ENCODE results near the gene GDF3. TPM values are rescaled to one million over a fixed set of nuclear protein-coding genes. Genes with fewer than 3 reads are reported as not detected.

GDF3 gene
- total and polyA plus RNA-seq, 5 donors from 2014 or later: not detected

GRCh38 chr12:7712841-7713442, 17.4 kb upstream of the GDF3 start:
- Mint-ChIP-seq H3K36me3 (no peaks in the 10 kb centered on the region), H3K27me3 (peaks cover 4% of the 10 kb centered on the region), H3K9me3 (peaks cover 0 to 3% (median 0%) of the 10 kb centered on the region in 7 donors), H3K27ac (no peak overlapping the region), H3K4me3 (no peak overlapping the region), H3K4me1 (no peaks in the 10 kb centered on the region)
- DNase-seq: no peak
- Histone ChIP-seq H3K27me3 (ENCODE audit: control insufficient read depth, insufficient read depth, low read length) (no peaks in the 10 kb centered on the region), H3K4me1 (ENCODE audit: control insufficient read depth, insufficient read depth, low read length, poor library complexity, severe bottlenecking) (no peaks in the 10 kb centered on the region), H3K4me3 (ENCODE audit: low read depth, low read length) (no peak overlapping the region), H3K9me3 (ENCODE audit: control insufficient read depth in 2 of 2, low read length in 2 of 2) (no peaks in the 10 kb centered on the region), H3K27ac (ENCODE audit: insufficient read depth, low read length, poor library complexity, severe bottlenecking) (no peak overlapping the region), H3K36me3 (ENCODE audit: control insufficient read depth, insufficient read depth, low read length) (no peaks in the 10 kb centered on the region)
- no peak for ATAC-seq (ENCODE audit: low read depth in 2 of 2)

GRCh38 chr12:7711133-7711532, 15.6 kb upstream of the GDF3 start, which contains the start of gene DPPA3:
DPPA3 (plus strand) TSS chr12:7711433; CDS start chr12:7711571, 138 bp downstream.
- H3K4me1 Mint-ChIP-seq: no peaks in the 10 kb centered on the region
- no peaks in the 10 kb centered on the region for H3K36me3 Mint-ChIP-seq
- peak within 1 kb of the TSS in 1 of 3 donors; percentile 56 for H3K27ac Mint-ChIP-seq
- Histone ChIP-seq H3K27me3 (ENCODE audit: control insufficient read depth, insufficient read depth, low read length) (no peaks in the 10 kb centered on the region), H3K9me3 (ENCODE audit: control insufficient read depth in 2 of 2, low read length in 2 of 2) (no peaks in the 10 kb centered on the region), H3K36me3 (ENCODE audit: control insufficient read depth, insufficient read depth, low read length) (no peaks in the 10 kb centered on the region), H3K4me1 (ENCODE audit: control insufficient read depth, insufficient read depth, low read length, poor library complexity, severe bottlenecking) (no peaks in the 10 kb centered on the region), H3K27ac (ENCODE audit: insufficient read depth, low read length, poor library complexity, severe bottlenecking) (no peak within 1 kb of the TSS), H3K4me3 (ENCODE audit: low read depth, low read length) (no peak within 1 kb of the TSS)
- H3K27me3 Mint-ChIP-seq: peaks cover 4% of the 10 kb centered on the region
- DNase-seq (no peak), ATAC-seq (ENCODE audit: low read depth in 2 of 2) (no peak)
- peaks cover 0 to 3% (median 0%) of the 10 kb centered on the region in 7 donors for H3K9me3 Mint-ChIP-seq
- no peak within 1 kb of the TSS for H3K4me3 Mint-ChIP-seq

- H3K4me3 Mint-ChIP-seq: no peak overlapping the region
- H3K27ac Mint-ChIP-seq: peak overlapping the region in 1 of 3 donors; percentile 14
- Histone ChIP-seq H3K4me3 (ENCODE audit: low read depth, low read length) (no peak overlapping the region), H3K27ac (ENCODE audit: insufficient read depth, low read length, poor library complexity, severe bottlenecking) (no peak overlapping the region), H3K27me3 (ENCODE audit: control insufficient read depth, insufficient read depth, low read length) (no peaks in the 10 kb centered on the region), H3K9me3 (ENCODE audit: control insufficient read depth in 2 of 2, low read length in 2 of 2) (no peaks in the 10 kb centered on the region), H3K36me3 (ENCODE audit: control insufficient read depth, insufficient read depth, low read length) (no peaks in the 10 kb centered on the region), H3K4me1 (ENCODE audit: control insufficient read depth, insufficient read depth, low read length, poor library complexity, severe bottlenecking) (no peaks in the 10 kb centered on the region)
- no peak for DNase-seq
- no peaks in the 10 kb centered on the region for H3K36me3 Mint-ChIP-seq
- no peak for ATAC-seq (ENCODE audit: low read depth in 2 of 2)
- H3K27me3 Mint-ChIP-seq: peaks cover 1% of the 10 kb centered on the region
- peaks cover 0 to 3% (median 0%) of the 10 kb centered on the region in 7 donors for H3K9me3 Mint-ChIP-seq
- no peaks in the 10 kb centered on the region for H3K4me1 Mint-ChIP-seq
Measured at GRCh38 chr12:7709969-7710675, 14.5 kb upstream of the GDF3 start.

DNA sequence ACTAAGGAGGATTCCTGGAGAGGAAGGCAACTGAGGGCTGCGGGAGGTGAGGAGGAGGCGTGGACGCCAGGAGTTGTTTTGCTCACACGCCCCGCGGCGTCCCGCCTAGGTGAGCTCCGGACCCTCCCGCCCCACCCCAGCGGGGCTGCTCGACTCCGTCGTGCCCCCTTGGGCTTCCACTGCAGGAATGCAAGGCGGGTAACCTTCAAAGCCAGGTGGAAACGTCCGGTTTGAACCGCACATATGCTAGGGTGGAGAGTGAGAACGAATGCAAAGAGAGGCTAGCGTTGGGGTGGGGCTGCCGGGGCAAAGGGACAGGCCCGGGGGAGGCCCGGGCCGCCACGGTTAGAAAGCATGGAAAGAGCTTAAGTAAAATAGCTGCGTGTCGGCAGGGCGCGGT, 10.3 kb upstream of the GDF3 start:
- no peak for DNase-seq

GRCh38 chr12:7695237-7695560, 376 bp downstream of the GDF3 start:
- no peak overlapping the region for H3K27ac Mint-ChIP-seq
- DNase-seq (no peak), ATAC-seq (ENCODE audit: low read depth in 2 of 2) (no peak)
- Histone ChIP-seq H3K9me3 (ENCODE audit: control insufficient read depth in 2 of 2, low read length in 2 of 2) (no peaks in the 10 kb centered on the region), H3K4me1 (ENCODE audit: control insufficient read depth, insufficient read depth, low read length, poor library complexity, severe bottlenecking) (no peaks in the 10 kb centered on the region), H3K27me3 (ENCODE audit: control insufficient read depth, insufficient read depth, low read length) (no peaks in the 10 kb centered on the region), H3K27ac (ENCODE audit: insufficient read depth, low read length, poor library complexity, severe bottlenecking) (no peak overlapping the region), H3K36me3 (ENCODE audit: control insufficient read depth, insufficient read depth, low read length) (no peaks in the 10 kb centered on the region), H3K4me3 (ENCODE audit: low read depth, low read length) (no peak overlapping the region)
- no peaks in the 10 kb centered on the region for H3K36me3 Mint-ChIP-seq
- peak overlapping the region in 1 of 4 donors; percentile 38 for H3K4me3 Mint-ChIP-seq
- peaks cover 17% of the 10 kb centered on the region for H3K27me3 Mint-ChIP-seq
- H3K4me1 Mint-ChIP-seq: peaks cover 0 to 8% (median 0%) of the 10 kb centered on the region in 4 donors
- peaks cover 0 to 2% (median 0%) of the 10 kb centered on the region in 7 donors for H3K9me3 Mint-ChIP-seq

More for the DNA sequence above, 10.3 kb upstream of the GDF3 start:
- Histone ChIP-seq H3K4me3 (ENCODE audit: low read depth, low read length) (no peak overlapping the region), H3K27ac (ENCODE audit: insufficient read depth, low read length, poor library complexity, severe bottlenecking) (no peak overlapping the region), H3K4me1 (ENCODE audit: control insufficient read depth, insufficient read depth, low read length, poor library complexity, severe bottlenecking) (no peaks in the 10 kb centered on the region), H3K27me3 (ENCODE audit: control insufficient read depth, insufficient read depth, low read length) (no peaks in the 10 kb centered on the region), H3K9me3 (ENCODE audit: control insufficient read depth in 2 of 2, low read length in 2 of 2) (no peaks in the 10 kb centered on the region), H3K36me3 (ENCODE audit: control insufficient read depth, insufficient read depth, low read length) (no peaks in the 10 kb centered on the region)
- no peak for ATAC-seq (ENCODE audit: low read depth in 2 of 2)
- Mint-ChIP-seq H3K27ac (no peak overlapping the region), H3K27me3 (no peaks in the 10 kb centered on the region), H3K36me3 (no peaks in the 10 kb centered on the region), H3K4me3 (no peak overlapping the region), H3K9me3 (no peaks in the 10 kb centered on the region), H3K4me1 (no peaks in the 10 kb centered on the region)

- H3K36me3 Mint-ChIP-seq: no peaks in the 10 kb centered on the region
- Histone ChIP-seq H3K4me3 (ENCODE audit: low read depth, low read length) (no peak overlapping the region), H3K4me1 (ENCODE audit: control insufficient read depth, insufficient read depth, low read length, poor library complexity, severe bottlenecking) (no peaks in the 10 kb centered on the region), H3K27me3 (ENCODE audit: control insufficient read depth, insufficient read depth, low read length) (no peaks in the 10 kb centered on the region), H3K36me3 (ENCODE audit: control insufficient read depth, insufficient read depth, low read length) (no peaks in the 10 kb centered on the region), H3K27ac (ENCODE audit: insufficient read depth, low read length, poor library complexity, severe bottlenecking) (no peak overlapping the region), H3K9me3 (ENCODE audit: control insufficient read depth in 2 of 2, low read length in 2 of 2) (no peaks in the 10 kb centered on the region)
- H3K27me3 Mint-ChIP-seq: peaks cover 17% of the 10 kb centered on the region
- no peak for DNase-seq
- H3K4me3 Mint-ChIP-seq: no peak overlapping the region
- no peak for ATAC-seq (ENCODE audit: low read depth in 2 of 2)
- peaks cover 0 to 2% (median 0%) of the 10 kb centered on the region in 7 donors for H3K9me3 Mint-ChIP-seq
- H3K27ac Mint-ChIP-seq: no peak overlapping the region
- peaks cover 0 to 8% (median 0%) of the 10 kb centered on the region in 4 donors for H3K4me1 Mint-ChIP-seq
Measured at GRCh38 chr12:7694556-7695236, 879 bp downstream of the GDF3 start.

DNA sequence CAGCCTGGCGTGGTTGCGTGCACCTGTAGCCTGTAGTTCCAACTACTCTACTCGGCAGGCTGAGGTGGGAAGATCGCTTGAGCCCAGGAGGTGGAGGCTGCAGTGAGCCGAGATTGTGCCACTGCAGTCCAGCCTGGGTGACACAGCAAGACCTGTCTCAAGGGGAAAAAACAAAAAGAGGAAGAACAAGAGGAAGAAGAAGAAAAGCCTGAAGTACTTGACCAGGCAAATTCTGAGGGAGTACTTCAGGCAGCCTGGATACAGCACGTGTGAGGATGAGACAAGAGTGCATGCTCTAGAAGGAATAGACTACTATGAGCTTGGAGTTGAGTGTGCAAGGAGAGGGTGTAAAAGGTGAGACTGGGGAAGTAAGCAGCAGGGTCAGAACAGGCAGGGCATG, 1.8 kb downstream of the GDF3 start:
- H3K9me3 Mint-ChIP-seq: peaks cover 0 to 2% (median 0%) of the 10 kb centered on the region in 7 donors
- no peaks in the 10 kb centered on the region for H3K36me3 Mint-ChIP-seq
- H3K36me3 ChIP-seq (ENCODE audit: control insufficient read depth, insufficient read depth, low read length): no peaks in the 10 kb centered on the region
- H3K27me3 Mint-ChIP-seq: peaks cover 17% of the 10 kb centered on the region
- H3K27me3 ChIP-seq (ENCODE audit: control insufficient read depth, insufficient read depth, low read length): no peaks in the 10 kb centered on the region
- no peak overlapping the region for H3K27ac ChIP-seq (ENCODE audit: insufficient read depth, low read length, poor library complexity, severe bottlenecking)
- no peaks in the 10 kb centered on the region for H3K4me1 ChIP-seq (ENCODE audit: control insufficient read depth, insufficient read depth, low read length, poor library complexity, severe bottlenecking)
- H3K4me3 ChIP-seq (ENCODE audit: low read depth, low read length): no peak overlapping the region
- DNase-seq (no peak), ATAC-seq (ENCODE audit: low read depth in 2 of 2) (no peak)
- H3K4me3 Mint-ChIP-seq: no peak overlapping the region
- H3K27ac Mint-ChIP-seq: no peak overlapping the region
- peaks cover 0 to 8% (median 0%) of the 10 kb centered on the region in 4 donors for H3K4me1 Mint-ChIP-seq
- no peaks in the 10 kb centered on the region for H3K9me3 ChIP-seq (ENCODE audit: control insufficient read depth in 2 of 2, low read length in 2 of 2)

Data from CD4-positive, CD25-positive, alpha-beta regulatory T cell (primary cell).